Tibial nerve (tissue), 4 donors: ENCODE results near the gene TK1. TPM values are rescaled to one million over a fixed set of nuclear protein-coding genes. Genes with fewer than 3 reads are reported as not detected.

Source experiments
- DNase-seq, 2 donors: peaks; one replicate each; pipeline ENCODE4 v3.0.0-alpha.2; 2019; ENCODE audit warnings: low spot score in 2 of 2
- H3K27ac ChIP-seq, 4 donors: fragments of 200-600 bp; sonication (generic) in 3 of 4; one replicate each; pipeline ENCODE4 v1.5.1; 2017 to 2019; ENCODE audit warnings: mild to moderate bottlenecking in 1 of 4
- H3K27me3 ChIP-seq, 2 donors: fragments of 200-600 bp; sonication (generic) in 1 of 2; one replicate each; pipeline versions ENCODE4 v1.5.1 to v1.6.0; 2017 to 2019
- H3K36me3 ChIP-seq, 3 donors: fragments of 200-600 bp; sonication (generic); one replicate each; pipeline ENCODE4 v1.5.1; 2018 to 2019
- H3K4me1 ChIP-seq, 4 donors: fragments of 200-600 bp; sonication (generic) in 3 of 4; one replicate each; pipeline ENCODE4 v1.5.1; 2017 to 2019
- H3K4me3 ChIP-seq, 4 donors: fragments of 200-600 bp; sonication (generic) in 3 of 4; one replicate each; pipeline ENCODE4 v1.5.1; 2017 to 2019; ENCODE audit warnings: mild to moderate bottlenecking in 1 of 4, moderate library complexity in 1 of 4
- H3K9me3 ChIP-seq, 4 donors: fragments of 200-600 bp; sonication (generic) in 3 of 4; one replicate each; pipeline ENCODE4 v1.5.1; 2017 to 2019
- EP300 ChIP-seq, 2 donors: sonication (generic); formaldehyde crosslinking; IDR thresholded peaks; one replicate each; pipeline ENCODE4 v1.6.1; 2017; ENCODE audit warnings: antibody characterized with exemption in 2 of 2, mild to moderate bottlenecking in 1 of 2
- POLR2A ChIP-seq, 2 donors: fragments of 450-650 bp; IDR thresholded peaks; one replicate each; pipeline ENCODE4 v1.6.1; 2017; ENCODE audit warnings: antibody characterized with exemption in 2 of 2, mild to moderate bottlenecking in 2 of 2, moderate library complexity in 2 of 2
- WGBS, 2 donors: methylation state at CpG; one replicate each; pipeline ENCODE4 v1.1.5; 2018; 5-methylcytosine and 5-hydroxymethylcytosine counted together
- total RNA-seq, 4 donors: library from RNA; depleted of rRNA; stranded (reverse); fragments of >200 nt; gene quantifications; one replicate each; pipeline ENCODE4 v1.1.0, GENCODE V29; 2016
- TF ChIP-seq, protein P1 (sequence below), 5 experiments: fragments of 200-600 bp in 3 of 5; fragments of 450-650 bp in 2 of 5; sonication (generic) in 3 of 5; IDR thresholded peaks; one replicate each; pipeline ENCODE4 v1.5.1; 2016 to 2019; ENCODE audit warnings: antibody characterized with exemption in 5 of 5, mild to moderate bottlenecking in 3 of 5, moderate library complexity in 2 of 5

TK1 gene
- total RNA-seq, 4 donors from 2014 or later: 1.0 to 6.6 (median 1.6) TPM

DNA sequence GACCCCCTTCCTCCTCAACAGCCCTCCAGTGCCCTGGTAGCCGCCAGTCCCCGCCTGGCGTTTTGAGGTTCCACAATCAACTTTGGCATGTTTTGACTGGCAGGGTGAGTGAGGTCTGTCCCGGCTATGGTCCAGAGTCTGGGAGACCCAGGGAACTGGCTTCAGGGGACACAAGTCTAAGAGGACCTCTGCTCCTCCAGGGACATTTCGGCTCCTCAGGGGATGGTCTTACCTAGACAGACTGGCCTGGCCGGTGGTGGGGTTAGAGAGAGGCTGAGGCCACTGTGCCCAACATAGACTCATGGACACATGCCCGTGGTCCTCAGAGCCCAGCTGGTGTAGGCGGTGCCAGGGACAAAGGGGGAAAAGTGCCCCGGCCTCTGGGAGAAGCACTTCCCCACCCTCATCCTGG, 54.1 kb downstream of the TK1 start:
- H3K4me1 ChIP-seq: peaks cover 0 to 52% (median 30%) of the 10 kb centered on the region in 4 donors
- no peaks in the 10 kb centered on the region for H3K27me3 ChIP-seq
- no peaks in the 10 kb centered on the region for H3K36me3 ChIP-seq
- H3K9me3 ChIP-seq: no peaks in the 10 kb centered on the region
- no peak for DNase-seq
- H3K27ac ChIP-seq: peak overlapping the region in 1 of 4 donors; percentile 78
- TF ChIP-seq EP300 (IDR thresholded peaks at IDR 0.05) (no peak), POLR2A (IDR thresholded peaks at IDR 0.05) (no peak)
- TF ChIP-seq, protein P1, sequence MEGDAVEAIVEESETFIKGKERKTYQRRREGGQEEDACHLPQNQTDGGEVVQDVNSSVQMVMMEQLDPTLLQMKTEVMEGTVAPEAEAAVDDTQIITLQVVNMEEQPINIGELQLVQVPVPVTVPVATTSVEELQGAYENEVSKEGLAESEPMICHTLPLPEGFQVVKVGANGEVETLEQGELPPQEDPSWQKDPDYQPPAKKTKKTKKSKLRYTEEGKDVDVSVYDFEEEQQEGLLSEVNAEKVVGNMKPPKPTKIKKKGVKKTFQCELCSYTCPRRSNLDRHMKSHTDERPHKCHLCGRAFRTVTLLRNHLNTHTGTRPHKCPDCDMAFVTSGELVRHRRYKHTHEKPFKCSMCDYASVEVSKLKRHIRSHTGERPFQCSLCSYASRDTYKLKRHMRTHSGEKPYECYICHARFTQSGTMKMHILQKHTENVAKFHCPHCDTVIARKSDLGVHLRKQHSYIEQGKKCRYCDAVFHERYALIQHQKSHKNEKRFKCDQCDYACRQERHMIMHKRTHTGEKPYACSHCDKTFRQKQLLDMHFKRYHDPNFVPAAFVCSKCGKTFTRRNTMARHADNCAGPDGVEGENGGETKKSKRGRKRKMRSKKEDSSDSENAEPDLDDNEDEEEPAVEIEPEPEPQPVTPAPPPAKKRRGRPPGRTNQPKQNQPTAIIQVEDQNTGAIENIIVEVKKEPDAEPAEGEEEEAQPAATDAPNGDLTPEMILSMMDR (IDR thresholded peaks at IDR 0.05): no peak
- no peak overlapping the region for H3K4me3 ChIP-seq
- WGBS, 2 donors: 85 to 95% methylated on average over 6 to 9 of the region's 9 CpGs

DNA sequence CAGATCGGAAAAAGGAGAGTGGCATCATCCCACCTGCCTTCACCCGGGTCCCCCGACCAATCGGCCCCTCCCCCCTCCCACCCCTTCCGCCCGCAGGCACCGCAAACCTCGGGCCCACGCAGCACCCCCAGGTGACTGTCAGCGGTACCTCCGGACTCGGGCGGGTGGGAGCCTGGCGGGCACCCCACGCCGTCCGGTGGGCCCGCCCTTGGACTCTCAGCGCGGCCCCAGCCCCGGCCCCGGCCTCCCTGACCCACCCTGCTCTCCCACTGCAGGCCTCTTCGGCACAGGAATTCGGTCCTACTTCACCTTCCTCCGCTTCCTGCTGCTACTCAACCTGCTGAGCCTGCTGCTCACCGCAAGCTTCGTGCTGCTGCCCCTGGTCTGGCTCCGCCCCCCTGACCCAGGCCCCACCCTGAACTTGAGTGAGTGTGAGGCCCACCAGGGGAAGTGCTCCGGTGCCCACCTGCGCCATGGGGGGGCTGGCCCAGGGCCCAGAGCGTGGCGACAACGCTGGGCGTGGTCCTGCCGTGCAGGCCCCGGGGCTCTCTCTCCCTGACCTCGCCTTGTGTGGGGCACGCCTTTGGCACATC, 54.7 kb downstream of the TK1 start:
- peak overlapping the region in 2 of 4 donors; percentile 42 to 50 for H3K4me3 ChIP-seq
- H3K9me3 ChIP-seq: no peaks in the 10 kb centered on the region
- H3K27me3 ChIP-seq: no peaks in the 10 kb centered on the region
- WGBS, 2 donors: 36 to 44% methylated on average over 18 to 27 of the region's 38 CpGs
- peak overlapping the region in 3 of 4 donors; percentile 33 to 92 (median 78) for H3K27ac ChIP-seq
- DNase-seq: no peak
- TF ChIP-seq POLR2A (IDR thresholded peaks at IDR 0.05) (no peak), EP300 (IDR thresholded peaks at IDR 0.05) (no peak)
- peaks cover 0 to 58% (median 34%) of the 10 kb centered on the region in 4 donors for H3K4me1 ChIP-seq
- no peaks in the 10 kb centered on the region for H3K36me3 ChIP-seq

DNA sequence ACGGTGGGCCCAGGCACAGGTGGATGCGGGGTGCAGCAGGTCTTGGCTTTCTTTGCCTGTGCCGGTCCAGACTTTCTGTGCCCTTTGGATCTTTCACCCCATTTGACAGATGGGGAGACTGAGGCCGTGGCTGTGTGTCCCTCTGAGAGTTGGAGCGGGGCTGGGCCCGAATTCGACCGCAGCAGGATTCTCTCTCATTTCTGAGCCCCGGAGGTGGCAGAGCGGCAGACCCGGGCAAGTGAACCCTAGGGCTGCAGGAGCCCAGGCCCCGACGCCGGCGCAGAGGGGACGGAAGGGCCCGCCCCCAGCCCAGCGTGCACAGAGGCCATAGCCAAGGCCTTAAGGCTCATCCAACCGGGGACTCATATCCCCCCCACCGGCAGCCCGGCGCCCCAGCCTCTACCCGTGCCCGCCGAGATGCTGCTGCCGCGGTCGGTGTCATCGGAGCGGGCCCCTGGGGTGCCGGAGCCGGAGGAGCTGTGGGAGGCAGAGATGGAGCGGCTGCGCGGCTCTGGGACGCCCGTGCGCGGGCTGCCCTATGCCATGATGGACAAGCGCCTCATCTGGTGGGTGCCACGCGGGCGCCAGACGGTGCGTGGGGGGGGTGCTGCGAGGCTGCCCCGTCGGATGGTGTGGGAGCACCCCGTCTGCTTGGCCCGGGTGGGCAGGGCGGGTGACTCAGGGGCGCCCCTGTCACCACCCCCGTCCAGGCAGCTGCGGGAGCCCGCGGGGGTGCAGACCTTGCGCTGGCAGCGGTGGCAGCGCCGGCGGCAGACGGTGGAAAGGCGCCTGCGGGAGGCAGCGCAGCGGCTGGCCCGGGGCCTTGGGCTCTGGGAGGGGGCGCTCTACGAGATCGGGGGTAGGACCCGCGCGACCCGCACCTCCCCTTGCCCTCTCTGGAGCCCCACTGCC, 55.4 kb downstream of the TK1 start:
- no peaks in the 10 kb centered on the region for H3K9me3 ChIP-seq
- no peaks in the 10 kb centered on the region for H3K27me3 ChIP-seq
- no peak for DNase-seq
- peaks cover 0 to 65% (median 41%) of the 10 kb centered on the region in 4 donors for H3K4me1 ChIP-seq
- H3K4me3 ChIP-seq: peak overlapping the region in 2 of 4 donors; percentile 42 to 50
- WGBS, 2 donors: 39 to 61% methylated on average over 21 to 57 of the region's 74 CpGs
- no peak for TF ChIP-seq EP300 (IDR thresholded peaks at IDR 0.05)
- TF ChIP-seq, protein P1 (IDR thresholded peaks at IDR 0.05): no peak
- no peak for TF ChIP-seq POLR2A (IDR thresholded peaks at IDR 0.05)
- peak overlapping the region in 3 of 4 donors; percentile 33 to 92 (median 78) for H3K27ac ChIP-seq
- no peaks in the 10 kb centered on the region for H3K36me3 ChIP-seq

DNA sequence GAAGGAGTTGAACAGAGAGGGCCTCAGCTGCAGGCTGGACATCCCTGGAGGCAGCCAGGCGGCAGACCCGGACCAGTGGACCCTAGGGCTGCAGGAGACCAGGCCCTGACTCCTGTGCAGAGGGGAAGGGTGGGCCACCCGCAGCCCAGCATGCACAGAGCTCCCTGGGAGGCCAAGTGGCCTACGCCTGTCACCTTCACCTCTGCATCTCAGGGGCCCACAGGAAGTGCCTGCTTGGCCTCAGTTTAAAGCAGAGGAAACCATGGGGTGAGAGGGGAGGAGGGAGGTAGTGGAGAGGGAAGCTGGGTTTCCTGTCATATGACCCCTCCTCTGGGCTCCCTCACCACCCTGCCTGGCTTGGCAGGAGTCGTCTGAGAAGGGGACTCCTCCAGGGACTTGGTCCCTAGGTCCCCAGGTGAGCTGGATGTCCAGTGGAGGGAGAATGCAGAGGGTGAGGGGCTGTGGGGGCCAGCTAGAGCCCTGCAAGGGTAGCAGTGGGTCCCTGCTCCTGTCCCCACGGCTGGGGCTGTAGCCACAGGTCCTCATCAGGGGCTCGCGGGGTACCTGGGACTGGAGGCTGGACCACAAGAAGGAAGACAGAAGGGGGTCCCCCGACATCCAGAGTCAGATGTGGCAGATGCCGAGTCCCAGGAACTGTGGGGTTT, 56.3 kb downstream of the TK1 start, which contains the start of gene TMC8:
TMC8 (plus strand) TSS at position 335 of the 665 bp plus-strand sequence. CDS start 818 bp downstream, outside the sequence.
- peak within 1 kb of the TSS in 2 of 4 donors; percentile 42 to 50 for H3K4me3 ChIP-seq
- H3K27me3 ChIP-seq: no peaks in the 10 kb centered on the region
- H3K4me1 ChIP-seq: peaks cover 0 to 74% (median 49%) of the 10 kb centered on the region in 4 donors
- 58 to 69% methylated on average over 9 to 10 of the region's 10 CpGs for WGBS, 2 donors
- no peaks in the 10 kb centered on the region for H3K36me3 ChIP-seq
- H3K27ac ChIP-seq: peak within 1 kb of the TSS in 3 of 4 donors; percentile 91 to 93 (median 92)
- peak in 1 of 2 donors; percentile 24 for TF ChIP-seq POLR2A (IDR thresholded peaks at IDR 0.05)
- TF ChIP-seq, protein P1 (IDR thresholded peaks at IDR 0.05): no peak
- peak in 1 of 2 donors; percentile 43 for TF ChIP-seq EP300 (IDR thresholded peaks at IDR 0.05)
- no peaks in the 10 kb centered on the region for H3K9me3 ChIP-seq
- DNase-seq: peak in 1 of 2 donors; percentile 39

DNA sequence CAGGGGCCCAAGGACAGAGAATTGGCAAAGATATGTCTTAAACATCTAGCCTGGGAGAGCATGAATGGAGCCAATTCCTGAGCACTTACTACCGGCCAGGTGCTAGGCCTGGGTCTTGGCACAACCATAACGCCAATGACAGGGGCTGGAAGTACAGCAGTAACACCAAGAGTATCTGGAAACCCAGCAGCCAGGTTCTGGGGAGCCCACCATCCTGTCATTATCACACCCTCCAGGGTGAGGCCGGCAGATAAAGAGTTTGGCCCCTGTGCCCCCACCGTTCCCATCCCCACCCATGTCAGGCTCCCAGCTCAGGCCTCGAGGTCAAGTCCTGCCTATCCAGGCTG, 56.8 kb downstream of the TK1 start:
- peak overlapping the region in 3 of 4 donors; percentile 91 to 93 (median 92) for H3K27ac ChIP-seq

More for the DNA sequence above, 56.8 kb downstream of the TK1 start:
- WGBS, 2 donors: 38 to 46% methylated on average over 5 of the region's 5 CpGs
- TF ChIP-seq EP300 (IDR thresholded peaks at IDR 0.05) (no peak), POLR2A (IDR thresholded peaks at IDR 0.05) (no peak)
- TF ChIP-seq, protein P1 (IDR thresholded peaks at IDR 0.05): no peak
- no peak for DNase-seq
- H3K36me3 ChIP-seq: peaks cover 0 to 2% (median 0%) of the 10 kb centered on the region in 3 donors
- H3K4me1 ChIP-seq: peaks cover 0 to 79% (median 54%) of the 10 kb centered on the region in 4 donors
- H3K4me3 ChIP-seq: peak overlapping the region in 1 of 4 donors; percentile 50
- H3K9me3 ChIP-seq: no peaks in the 10 kb centered on the region
- no peaks in the 10 kb centered on the region for H3K27me3 ChIP-seq
